GM10266 (cell line): ENCODE measurements around the gene MRPS15.
"Not testable (repeated sequence)": the region's sequence is repeated elsewhere in the genome, so short reads cannot be mapped to it uniquely, and the experiment has no call there.

ENCODE experiments used
- DNase-seq: peaks from one replicate; pipeline ENCODE4 v3.0.0; 2012; ENCODE audit errors: extremely low spot score
- TF ChIP-seq, protein P1 (sequence below): IDR thresholded peaks from 2 replicates; pipeline ENCODE4 v1.5.1; 2012; ENCODE audit warnings: mild to moderate bottlenecking, low read depth; ENCODE audit not compliant: control insufficient read depth, insufficient read depth; ENCODE audit errors: missing control alignments

The MRPS15 gene

GRCh38 chr1:36503733-36504132 is 39.5 kb upstream of the MRPS15 start:
- TF ChIP-seq, protein P1, sequence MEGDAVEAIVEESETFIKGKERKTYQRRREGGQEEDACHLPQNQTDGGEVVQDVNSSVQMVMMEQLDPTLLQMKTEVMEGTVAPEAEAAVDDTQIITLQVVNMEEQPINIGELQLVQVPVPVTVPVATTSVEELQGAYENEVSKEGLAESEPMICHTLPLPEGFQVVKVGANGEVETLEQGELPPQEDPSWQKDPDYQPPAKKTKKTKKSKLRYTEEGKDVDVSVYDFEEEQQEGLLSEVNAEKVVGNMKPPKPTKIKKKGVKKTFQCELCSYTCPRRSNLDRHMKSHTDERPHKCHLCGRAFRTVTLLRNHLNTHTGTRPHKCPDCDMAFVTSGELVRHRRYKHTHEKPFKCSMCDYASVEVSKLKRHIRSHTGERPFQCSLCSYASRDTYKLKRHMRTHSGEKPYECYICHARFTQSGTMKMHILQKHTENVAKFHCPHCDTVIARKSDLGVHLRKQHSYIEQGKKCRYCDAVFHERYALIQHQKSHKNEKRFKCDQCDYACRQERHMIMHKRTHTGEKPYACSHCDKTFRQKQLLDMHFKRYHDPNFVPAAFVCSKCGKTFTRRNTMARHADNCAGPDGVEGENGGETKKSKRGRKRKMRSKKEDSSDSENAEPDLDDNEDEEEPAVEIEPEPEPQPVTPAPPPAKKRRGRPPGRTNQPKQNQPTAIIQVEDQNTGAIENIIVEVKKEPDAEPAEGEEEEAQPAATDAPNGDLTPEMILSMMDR: no peak

DNA sequence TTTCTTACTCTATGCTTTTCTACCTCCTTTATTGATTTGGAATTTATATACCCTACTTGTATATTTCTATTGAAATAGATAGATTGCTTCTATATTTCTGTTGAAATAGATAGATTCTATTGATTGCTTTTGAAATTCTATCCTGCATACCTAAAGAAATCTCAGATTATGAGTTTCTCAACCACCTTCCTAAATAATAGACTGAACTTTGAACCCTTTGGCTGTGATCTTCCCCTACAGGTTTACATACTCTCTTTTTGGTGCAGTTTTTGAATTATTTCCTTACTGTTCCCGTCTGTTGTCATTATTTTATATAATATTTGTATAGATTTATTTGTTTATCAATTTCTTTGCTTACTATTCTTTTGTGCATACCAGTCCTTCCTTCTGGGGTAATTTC is 39.0 kb upstream of the MRPS15 start:
- DNase-seq: no peak
- TF ChIP-seq, protein P1: no peak

More at GRCh38 chr1:36503733-36504132, 39.5 kb upstream of the MRPS15 start:
- DNase-seq: no peak

DNA sequence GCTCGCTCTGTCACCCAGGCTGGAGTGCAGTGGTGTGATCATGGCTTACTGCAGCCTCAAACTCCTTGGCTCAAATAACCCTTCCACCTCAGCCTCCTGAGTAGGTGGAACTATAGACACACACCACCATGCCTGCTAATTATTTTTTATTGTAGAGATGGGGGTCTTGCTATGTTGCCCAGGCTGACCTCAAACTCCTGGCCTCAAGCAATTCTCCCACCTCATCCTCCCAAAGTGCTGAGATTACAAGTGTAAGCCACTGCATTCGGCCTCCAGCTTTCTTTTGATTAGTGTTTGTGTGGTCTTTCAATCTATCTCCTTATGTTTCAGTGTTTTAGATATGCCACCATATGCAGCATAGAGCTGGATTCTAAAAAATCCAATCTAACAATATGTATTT is 38.4 kb upstream of the MRPS15 start:
- TF ChIP-seq, protein P1: no peak
- DNase-seq: no peak

GRCh38 chr1:36501911-36502310 is 37.7 kb upstream of the MRPS15 start:
- not testable (repeated sequence) for DNase-seq

DNA sequence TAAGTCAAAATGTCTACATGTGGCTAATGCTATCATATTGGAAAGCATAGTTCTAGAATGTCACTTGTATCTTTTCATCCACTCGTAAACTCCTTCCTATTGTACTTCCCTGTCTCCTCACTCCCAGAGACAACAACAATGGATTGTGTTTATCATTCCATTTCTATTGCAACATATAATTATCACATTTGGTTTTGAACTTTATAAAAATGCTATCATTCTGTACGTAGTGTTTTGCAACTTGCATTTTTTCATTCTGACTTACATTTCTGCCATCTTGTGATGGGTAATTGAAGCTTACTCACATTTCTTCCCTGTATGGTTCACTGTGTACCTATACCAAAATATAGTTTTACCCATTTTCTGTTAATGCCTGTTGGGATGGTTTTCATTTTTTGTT is 33.0 kb upstream of the MRPS15 start:
- TF ChIP-seq, protein P1: no peak
- no peak for DNase-seq

GRCh38 chr1:36494971-36495370 is 30.8 kb upstream of the MRPS15 start:
- TF ChIP-seq, protein P1: no peak
- no peak for DNase-seq

GRCh38 chr1:36493524-36493923 is 29.3 kb upstream of the MRPS15 start:
- DNase-seq: no peak
- TF ChIP-seq, protein P1: no peak

- TF ChIP-seq, protein P1: no peak
- no peak for DNase-seq
Observed at GRCh38 chr1:36492491-36492890, 28.3 kb upstream of the MRPS15 start.

DNA sequence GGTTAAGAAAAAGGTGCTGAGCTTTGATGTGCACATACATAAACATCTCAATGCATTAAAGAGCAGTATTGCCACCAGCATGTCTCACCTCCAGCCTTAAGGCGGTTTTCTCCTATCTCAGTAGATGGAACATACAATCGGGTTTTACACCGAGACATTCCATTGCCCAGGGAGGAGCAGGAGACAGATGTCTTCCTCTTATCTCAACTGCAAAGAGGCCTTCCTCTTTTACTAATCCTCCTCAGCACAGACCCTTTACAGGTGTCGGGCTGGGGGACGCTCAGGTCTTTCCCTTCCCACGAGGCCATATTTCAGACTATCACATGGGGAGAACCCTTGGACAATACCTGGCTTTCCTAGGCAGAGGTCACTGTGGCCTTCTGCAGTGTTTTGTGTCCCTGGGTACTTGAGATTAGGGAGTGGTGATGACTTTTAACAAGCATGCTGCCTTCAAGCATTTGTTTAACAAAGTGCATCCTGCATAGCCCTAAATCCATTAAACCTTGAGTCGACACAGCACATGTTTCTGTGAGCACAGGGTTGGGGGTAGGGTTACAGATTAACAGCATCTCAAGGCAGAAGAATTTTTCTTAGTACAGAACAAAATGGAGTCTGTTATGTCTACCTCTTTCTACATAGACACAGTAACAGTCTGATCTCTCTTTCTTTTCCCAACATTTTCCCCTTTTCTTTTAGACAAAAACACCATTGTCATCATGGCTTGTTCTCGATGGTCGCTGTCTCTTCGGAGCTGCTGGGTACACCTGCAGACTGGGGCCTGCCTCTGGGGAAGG is 25.3 kb upstream of the MRPS15 start:
- not testable (repeated sequence) for DNase-seq
